HAP-1 (cell line): ENCODE results near the gene SMIM23.

ENCODE experiments used
- DNase-seq, 2 experiments: peaks; one replicate each; pipeline ENCODE4 v3.0.0-alpha.2; 2016 to 2020; ENCODE audit warnings: low spot score in 2 of 2
- H3K27me3 ChIP-seq: fragments of 250-450 bp; sonication (Bioruptor Pico); 2 replicates; pipeline ENCODE4 v1.5.1; 2020; ENCODE audit warnings: low read depth, mild to moderate bottlenecking, moderate library complexity
- H3K36me3 ChIP-seq: fragments of 250-450 bp; sonication (Bioruptor Pico); replicated peaks from 2 replicates; pipeline ENCODE4 v1.5.1; 2020; ENCODE audit warnings: mild to moderate bottlenecking
- H3K4me1 ChIP-seq: fragments of 250-450 bp; sonication (Bioruptor Pico); 2 replicates; pipeline ENCODE4 v1.5.1; 2020; ENCODE audit warnings: mild to moderate bottlenecking
- H3K4me3 ChIP-seq: fragments of 250-450 bp; sonication (Bioruptor Pico); 2 replicates; pipeline ENCODE4 v1.5.1; 2020; ENCODE audit warnings: mild to moderate bottlenecking, moderate library complexity
- H3K9me3 ChIP-seq: fragments of 250-450 bp; sonication (Bioruptor Pico); 2 replicates; pipeline ENCODE4 v1.5.1; 2020; ENCODE audit warnings: mild to moderate bottlenecking, moderate library complexity
- in situ Hi-C: fragments of 300-500 bp; cut with MboI; formaldehyde crosslinking; loops from 3 replicates; pipeline ENCODE4 v1.14.3; 2020; ENCODE audit warnings: low sequenced_read_pairs, inconsistent platforms, mixed read lengths

SMIM23 gene

DNA sequence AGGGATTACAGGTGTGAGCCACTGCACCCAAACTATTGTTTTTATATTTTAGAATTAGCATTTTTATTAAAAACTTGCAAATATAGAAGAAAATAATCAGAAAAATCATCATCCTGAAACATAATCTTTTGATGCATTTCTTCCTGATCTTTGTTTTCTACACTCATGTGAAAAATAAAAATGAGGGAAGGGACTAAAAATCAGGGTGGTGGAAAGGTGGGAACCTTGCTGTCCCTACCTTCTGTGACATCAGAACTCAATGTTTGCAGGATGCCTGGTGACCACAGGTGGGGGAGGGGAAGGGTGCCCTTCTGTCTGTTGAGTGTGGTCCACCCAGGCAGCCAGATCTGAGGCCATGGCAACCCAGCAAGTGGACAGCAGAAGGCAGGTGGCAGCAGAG lies at the start of gene SMIM23:
Gene SMIM23, plus strand, starts transcription at position 301 of the 400 bp plus-strand sequence. Its CDS starts 55 bp downstream, at position 356.
- Histone ChIP-seq H3K4me1 (no peaks in the 10 kb centered on the region), H3K9me3 (no peaks in the 10 kb centered on the region), H3K4me3 (no peak within 1 kb of the TSS), H3K36me3 (no peaks in the 10 kb centered on the region), H3K27me3 (no peaks in the 10 kb centered on the region)
- DNase-seq = no peak
- in situ Hi-C loops = no loop called here

DNA sequence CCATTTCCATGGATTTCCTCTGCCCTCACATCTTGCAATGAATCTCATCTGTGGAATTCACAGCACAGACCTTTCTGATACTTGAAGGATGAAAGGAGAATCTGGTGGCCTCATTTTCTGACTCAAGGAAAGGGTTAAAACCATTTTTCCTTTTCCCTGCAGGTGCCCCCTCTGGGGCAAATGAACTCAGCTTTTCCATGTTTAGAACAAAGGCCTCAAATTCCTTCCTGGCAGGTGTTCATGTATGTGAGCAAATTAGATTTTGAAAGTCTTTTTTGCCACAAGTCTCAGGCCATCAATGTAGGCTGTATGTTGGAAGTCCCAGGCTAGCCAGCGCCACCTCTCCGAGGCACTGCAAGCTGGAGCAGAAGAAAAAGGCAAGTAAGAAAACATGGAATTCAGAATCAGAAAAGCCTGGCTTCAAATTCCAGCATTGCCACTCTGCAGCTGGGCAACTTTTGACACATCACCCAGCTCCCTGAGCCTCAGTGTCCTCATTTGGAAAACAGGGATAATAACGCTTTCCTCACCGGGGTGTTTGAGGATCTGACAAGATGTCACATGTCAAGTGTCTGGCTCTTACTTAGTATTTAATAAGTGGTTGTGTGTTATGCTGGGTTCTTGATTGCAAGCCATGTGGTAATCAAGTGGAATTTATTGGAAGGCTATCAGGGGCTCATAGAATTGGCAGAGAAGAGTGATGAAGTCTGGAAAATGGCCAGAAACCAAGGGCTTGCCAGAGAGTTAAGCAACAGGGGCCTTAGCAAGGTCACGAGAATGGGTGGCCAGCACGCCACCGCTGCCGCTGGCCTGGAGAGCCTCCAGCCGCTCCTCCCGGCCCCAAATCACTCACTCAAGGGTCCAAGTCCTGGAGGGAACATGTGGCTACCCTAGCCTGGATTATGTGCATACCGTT lies 48.4 kb upstream of the SMIM23 start:
- Histone ChIP-seq H3K4me1 (no peaks in the 10 kb centered on the region), H3K9me3 (no peaks in the 10 kb centered on the region), H3K4me3 (no peak overlapping the region), H3K36me3 (no peaks in the 10 kb centered on the region), H3K27me3 (no peaks in the 10 kb centered on the region)
- in situ Hi-C loops = no loop called here
- DNase-seq = no peak

GRCh38 chr5:171738501-171738900 lies 47.1 kb upstream of the SMIM23 start:
- in situ Hi-C loops = no loop called here
- Histone ChIP-seq H3K9me3 (no peaks in the 10 kb centered on the region), H3K4me3 (no peak overlapping the region), H3K27me3 (no peaks in the 10 kb centered on the region), H3K4me1 (no peaks in the 10 kb centered on the region), H3K36me3 (no peaks in the 10 kb centered on the region)
- DNase-seq = no peak

- H3K9me3 ChIP-seq = no peaks in the 10 kb centered on the region
- no peak for DNase-seq
- in situ Hi-C loops = no loop called here
- H3K36me3 ChIP-seq = no peaks in the 10 kb centered on the region
- H3K4me3 ChIP-seq = no peak overlapping the region
- H3K4me1 ChIP-seq = no peaks in the 10 kb centered on the region
- no peaks in the 10 kb centered on the region for H3K27me3 ChIP-seq
Observed at GRCh38 chr5:171739271-171739670, 46.3 kb upstream of the SMIM23 start.

GRCh38 chr5:171743436-171744076 lies 42.1 kb upstream of the SMIM23 start:
- no peaks in the 10 kb centered on the region for H3K27me3 ChIP-seq
- in situ Hi-C loops = no loop called here
- H3K4me1 ChIP-seq = no peaks in the 10 kb centered on the region
- no peaks in the 10 kb centered on the region for H3K36me3 ChIP-seq
- H3K4me3 ChIP-seq = no peak overlapping the region
- no peak for DNase-seq
- H3K9me3 ChIP-seq = no peaks in the 10 kb centered on the region

- Histone ChIP-seq H3K4me1 (no peaks in the 10 kb centered on the region), H3K36me3 (no peaks in the 10 kb centered on the region), H3K9me3 (no peaks in the 10 kb centered on the region), H3K27me3 (no peaks in the 10 kb centered on the region), H3K4me3 (no peak overlapping the region)
- DNase-seq = no peak
- in situ Hi-C loops = no loop called here
Observed at GRCh38 chr5:171744264-171744663, 41.4 kb upstream of the SMIM23 start.

GRCh38 chr5:171744882-171745281 lies 40.7 kb upstream of the SMIM23 start:
- Histone ChIP-seq H3K9me3 (no peaks in the 10 kb centered on the region), H3K4me1 (no peaks in the 10 kb centered on the region), H3K36me3 (no peaks in the 10 kb centered on the region), H3K27me3 (no peaks in the 10 kb centered on the region), H3K4me3 (no peak overlapping the region)
- in situ Hi-C loops = no loop called here
- DNase-seq = no peak

DNA sequence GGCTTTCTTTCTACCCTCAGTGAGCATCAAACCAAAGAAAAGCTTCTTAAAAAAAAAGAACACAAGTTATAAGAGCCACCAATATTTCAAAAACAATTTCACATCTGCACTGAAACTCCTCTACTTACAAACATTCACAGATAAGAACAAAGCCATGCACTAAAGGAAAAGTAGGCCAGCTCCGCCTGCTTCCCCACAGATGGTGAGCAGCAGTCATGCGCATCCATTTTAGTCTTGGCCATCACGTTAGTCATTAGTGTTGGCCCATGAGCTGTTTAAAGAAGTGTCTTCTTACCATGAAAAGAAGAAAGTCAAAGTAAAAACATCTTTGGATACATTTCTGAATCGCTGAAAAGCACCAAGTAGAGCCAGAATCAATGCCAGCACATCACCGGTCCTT lies 40.0 kb upstream of the SMIM23 start:
- H3K4me3 ChIP-seq = no peak overlapping the region
- no peak for DNase-seq
- no peaks in the 10 kb centered on the region for H3K27me3 ChIP-seq
- in situ Hi-C loops = no loop called here
- H3K4me1 ChIP-seq = no peaks in the 10 kb centered on the region
- H3K9me3 ChIP-seq = no peaks in the 10 kb centered on the region
- no peaks in the 10 kb centered on the region for H3K36me3 ChIP-seq

GRCh38 chr5:171747061-171747859 lies 38.4 kb upstream of the SMIM23 start:
- no peaks in the 10 kb centered on the region for H3K36me3 ChIP-seq
- H3K4me1 ChIP-seq = no peaks in the 10 kb centered on the region
- in situ Hi-C loops = no loop called here
- no peak overlapping the region for H3K4me3 ChIP-seq
- no peaks in the 10 kb centered on the region for H3K27me3 ChIP-seq
- DNase-seq = no peak
- H3K9me3 ChIP-seq = no peaks in the 10 kb centered on the region

DNA sequence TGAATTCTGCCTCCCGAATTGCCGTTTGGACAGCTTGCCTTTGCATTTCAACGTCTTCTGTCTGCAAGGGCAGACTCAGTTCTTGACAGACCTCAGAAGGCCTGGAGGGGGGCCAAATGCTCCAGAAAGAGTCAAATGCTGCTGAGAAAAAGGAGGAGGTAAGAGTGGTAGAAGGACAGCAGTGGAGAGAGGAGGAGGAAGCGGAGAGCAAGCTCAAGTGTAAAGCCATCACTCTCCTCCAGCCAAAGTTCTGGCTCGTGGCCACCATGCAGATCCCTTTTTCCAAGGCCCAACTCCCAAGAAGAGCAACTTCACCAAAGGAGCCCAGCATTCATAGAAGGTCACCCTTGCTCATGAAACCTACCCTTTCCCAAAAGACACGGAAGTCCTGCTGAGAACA lies 36.9 kb upstream of the SMIM23 start:
- no peaks in the 10 kb centered on the region for H3K36me3 ChIP-seq
- H3K4me1 ChIP-seq = no peaks in the 10 kb centered on the region
- H3K9me3 ChIP-seq = no peaks in the 10 kb centered on the region
- DNase-seq = no peak
- no peak overlapping the region for H3K4me3 ChIP-seq
- in situ Hi-C loops = no loop called here
- H3K27me3 ChIP-seq = no peaks in the 10 kb centered on the region

DNA sequence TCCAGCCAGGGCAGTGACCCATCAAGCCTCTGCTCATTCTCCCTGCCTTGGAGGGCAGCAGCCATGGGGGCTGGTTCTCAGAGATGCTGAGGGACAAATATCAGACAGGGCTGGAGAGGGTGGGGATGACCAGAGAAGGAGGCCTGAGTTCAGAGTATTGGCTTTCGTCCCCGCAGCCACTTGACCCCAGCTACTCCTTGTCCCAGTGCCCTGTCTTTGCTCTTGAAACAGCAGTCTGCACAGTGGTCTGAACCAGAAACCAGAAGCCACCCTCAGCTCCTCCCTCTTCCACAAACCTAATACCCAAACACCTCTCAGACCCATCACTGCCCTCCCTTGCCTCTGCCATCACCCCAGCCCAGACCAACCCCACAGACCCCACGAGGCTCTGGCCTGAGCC lies 36.3 kb upstream of the SMIM23 start:
- H3K27me3 ChIP-seq = no peaks in the 10 kb centered on the region
- H3K4me1 ChIP-seq = no peaks in the 10 kb centered on the region
- no peak overlapping the region for H3K4me3 ChIP-seq
- no peaks in the 10 kb centered on the region for H3K9me3 ChIP-seq
- no peaks in the 10 kb centered on the region for H3K36me3 ChIP-seq
- in situ Hi-C loops = no loop called here
- no peak for DNase-seq

GRCh38 chr5:171750311-171750788 lies 35.3 kb upstream of the SMIM23 start:
- no peaks in the 10 kb centered on the region for H3K9me3 ChIP-seq
- no peak overlapping the region for H3K4me3 ChIP-seq
- H3K27me3 ChIP-seq = no peaks in the 10 kb centered on the region
- in situ Hi-C loops = no loop called here
- H3K4me1 ChIP-seq = no peaks in the 10 kb centered on the region
- DNase-seq = peak in 1 of 2 experiments; percentile 21
- H3K36me3 ChIP-seq = no peaks in the 10 kb centered on the region

- no peak for DNase-seq
- Histone ChIP-seq H3K27me3 (peaks cover 4% of the 10 kb centered on the region; the same call in 1 of the 2 replicates), H3K9me3 (no peaks in the 10 kb centered on the region), H3K4me1 (no peaks in the 10 kb centered on the region), H3K36me3 (no peaks in the 10 kb centered on the region), H3K4me3 (no peak overlapping the region)
- in situ Hi-C loops = no loop called here
Observed at GRCh38 chr5:171755354-171755821, 30.2 kb upstream of the SMIM23 start.
